BLaER1 (cell line): ENCODE data around the gene IL4I1.
"Not testable (repeated sequence)": the region's sequence is repeated elsewhere in the genome, so short reads cannot be mapped to it uniquely, and the experiment has no call there.

Experiments used
- H3K27ac ChIP-seq: shearing (Covaris generic); formaldehyde crosslinking; 2 replicates; pipeline ENCODE4 v1.8.1; 2022
- H3K27me3 ChIP-seq: shearing (Covaris generic); formaldehyde crosslinking; 2 replicates; pipeline ENCODE4 v1.8.1; 2022
- H3K36me3 ChIP-seq: shearing (Covaris generic); formaldehyde crosslinking; 2 replicates; pipeline ENCODE4 v1.8.1; 2022
- H3K4me1 ChIP-seq: shearing (Covaris generic); formaldehyde crosslinking; 2 replicates; pipeline ENCODE4 v1.8.1; 2022
- H3K4me2 ChIP-seq: shearing (Covaris generic); formaldehyde crosslinking; 2 replicates; pipeline ENCODE4 v1.8.1; 2022
- H3K4me3 ChIP-seq: shearing (Covaris generic); formaldehyde crosslinking; 2 replicates; pipeline ENCODE4 v1.8.1; 2022
- H3K9ac ChIP-seq: shearing (Covaris generic); formaldehyde crosslinking; 2 replicates; pipeline ENCODE4 v1.8.1; 2022
- H3K9me3 ChIP-seq: shearing (Covaris generic); formaldehyde crosslinking; 2 replicates; pipeline ENCODE4 v1.8.1; 2022
- H4K20me1 ChIP-seq: shearing (Covaris generic); formaldehyde crosslinking; 2 replicates; pipeline ENCODE4 v1.8.1; 2022
- Cebpa-rat ChIP-seq: shearing (Covaris generic); IDR thresholded peaks from 2 replicates; pipeline ENCODE4 v1.8.1; 2022

Gene IL4I1

GRCh38 chr19:49896863-49897621 is at the start of gene IL4I1:
Gene IL4I1 (minus strand): TSS chr19:49896887. CDS start chr19:49896160, 727 bp downstream.
- no peaks in the 10 kb centered on the region for H4K20me1 ChIP-seq
- no peaks in the 10 kb centered on the region for H3K36me3 ChIP-seq
- peak within 1 kb of the TSS; percentile 99 for H3K4me2 ChIP-seq
- peaks cover 73% of the 10 kb centered on the region for H3K4me1 ChIP-seq
- peak within 1 kb of the TSS; percentile 61 for H3K4me3 ChIP-seq
- TF ChIP-seq Cebpa-rat, result no peak
- H3K9ac ChIP-seq, result peak within 1 kb of the TSS; percentile 72
- H3K27ac ChIP-seq, result peak within 1 kb of the TSS; percentile 91
- H3K27me3 ChIP-seq, result no peaks in the 10 kb centered on the region
- no peaks in the 10 kb centered on the region for H3K9me3 ChIP-seq

GRCh38 chr19:49946415-49946814 is 49.7 kb upstream of the IL4I1 start:
- Histone ChIP-seq H3K9me3 (peaks cover under 1% of the 10 kb centered on the region; the same call in 1 of the 2 replicates), H3K36me3 (no peaks in the 10 kb centered on the region), H3K4me3 (no peak overlapping the region), H3K27me3 (no peaks in the 10 kb centered on the region), H3K27ac (no peak overlapping the region), H3K4me1 (peaks cover 8% of the 10 kb centered on the region), H4K20me1 (no peaks in the 10 kb centered on the region), H3K4me2 (no peak overlapping the region), H3K9ac (no peak overlapping the region)
- TF ChIP-seq Cebpa-rat, result no peak

GRCh38 chr19:49944567-49944966 is 47.9 kb upstream of the IL4I1 start:
- H3K4me1 ChIP-seq, H3K4me2 ChIP-seq: not testable (repeated sequence)

GRCh38 chr19:49940482-49940791 is 43.8 kb upstream of the IL4I1 start:
- Histone ChIP-seq H3K9me3 (no peaks in the 10 kb centered on the region; the same call in 1 of the 2 replicates), H3K4me3 (no peak overlapping the region), H3K9ac (no peak overlapping the region), H3K4me2 (no peak overlapping the region), H3K36me3 (no peaks in the 10 kb centered on the region), H3K27me3 (no peaks in the 10 kb centered on the region), H4K20me1 (peaks cover 18% of the 10 kb centered on the region; the same call in 1 of the 2 replicates), H3K4me1 (no peaks in the 10 kb centered on the region), H3K27ac (no peak overlapping the region)
- TF ChIP-seq Cebpa-rat, result no peak

More at GRCh38 chr19:49944567-49944966, 47.9 kb upstream of the IL4I1 start:
- not testable (repeated sequence) for H3K9me3 ChIP-seq, H3K27ac ChIP-seq, H3K9ac ChIP-seq, H3K36me3 ChIP-seq, H4K20me1 ChIP-seq, H3K4me3 ChIP-seq, H3K27me3 ChIP-seq

- no peaks in the 10 kb centered on the region; the same call in 1 of the 2 replicates for H3K9me3 ChIP-seq
- no peak overlapping the region for H3K4me2 ChIP-seq
- H3K27ac ChIP-seq, result no peak overlapping the region
- H4K20me1 ChIP-seq, result peaks cover 20% of the 10 kb centered on the region; the same call in 1 of the 2 replicates
- H3K4me3 ChIP-seq, result no peak overlapping the region
- H3K36me3 ChIP-seq, result no peaks in the 10 kb centered on the region
- no peaks in the 10 kb centered on the region for H3K4me1 ChIP-seq
- no peak for TF ChIP-seq Cebpa-rat
- no peak overlapping the region for H3K9ac ChIP-seq
- no peaks in the 10 kb centered on the region for H3K27me3 ChIP-seq
Observed at GRCh38 chr19:49939721-49940481, 43.2 kb upstream of the IL4I1 start.

GRCh38 chr19:49938662-49939061 is 42.0 kb upstream of the IL4I1 start:
- H4K20me1 ChIP-seq, result peaks cover 25% of the 10 kb centered on the region
- no peaks in the 10 kb centered on the region for H3K4me1 ChIP-seq

GRCh38 chr19:49937750-49938381 is 41.2 kb upstream of the IL4I1 start:
- no peaks in the 10 kb centered on the region for H3K27me3 ChIP-seq
- H3K4me2 ChIP-seq, result peak overlapping the region; percentile 43
- H3K4me1 ChIP-seq, result peaks cover 7% of the 10 kb centered on the region
- peaks cover 33% of the 10 kb centered on the region for H4K20me1 ChIP-seq
- no peak overlapping the region for H3K9ac ChIP-seq
- no peak for TF ChIP-seq Cebpa-rat
- H3K27ac ChIP-seq, result no peak overlapping the region
- H3K36me3 ChIP-seq, result peaks cover 11% of the 10 kb centered on the region
- no peak overlapping the region for H3K4me3 ChIP-seq
- H3K9me3 ChIP-seq, result no peaks in the 10 kb centered on the region

More at GRCh38 chr19:49938662-49939061, 42.0 kb upstream of the IL4I1 start:
- Histone ChIP-seq H3K27me3 (no peaks in the 10 kb centered on the region), H3K4me2 (no peak overlapping the region), H3K9ac (no peak overlapping the region), H3K9me3 (no peaks in the 10 kb centered on the region), H3K27ac (no peak overlapping the region), H3K36me3 (peaks cover 3% of the 10 kb centered on the region), H3K4me3 (no peak overlapping the region)
- no peak for TF ChIP-seq Cebpa-rat

- Histone ChIP-seq H3K9me3 (no peaks in the 10 kb centered on the region), H3K4me1 (peaks cover 17% of the 10 kb centered on the region), H3K4me2 (no peak overlapping the region), H3K27ac (no peak overlapping the region), H3K27me3 (no peaks in the 10 kb centered on the region), H4K20me1 (peaks cover 44% of the 10 kb centered on the region), H3K9ac (no peak overlapping the region), H3K36me3 (peaks cover 21% of the 10 kb centered on the region), H3K4me3 (no peak overlapping the region)
- no peak for TF ChIP-seq Cebpa-rat
Observed at GRCh38 chr19:49936549-49936948, 39.9 kb upstream of the IL4I1 start.

- Histone ChIP-seq H3K4me2 (no peak overlapping the region), H3K9me3 (no peaks in the 10 kb centered on the region), H3K36me3 (peaks cover 32% of the 10 kb centered on the region)
Observed at GRCh38 chr19:49933643-49934042, 37.0 kb upstream of the IL4I1 start.

GRCh38 chr19:49932731-49933131 is 36.0 kb upstream of the IL4I1 start:
- Histone ChIP-seq H3K4me3 (no peak overlapping the region), H3K9ac (no peak overlapping the region), H3K27me3 (no peaks in the 10 kb centered on the region), H3K27ac (no peak overlapping the region), H4K20me1 (peaks cover 62% of the 10 kb centered on the region), H3K4me1 (peaks cover 36% of the 10 kb centered on the region), H3K4me2 (peak overlapping the region; percentile 61), H3K36me3 (peaks cover 36% of the 10 kb centered on the region), H3K9me3 (no peaks in the 10 kb centered on the region)
- TF ChIP-seq Cebpa-rat, result no peak

More at GRCh38 chr19:49933643-49934042, 37.0 kb upstream of the IL4I1 start:
- Histone ChIP-seq H3K4me1 (peaks cover 32% of the 10 kb centered on the region), H3K27ac (no peak overlapping the region), H3K4me3 (no peak overlapping the region), H3K9ac (no peak overlapping the region), H4K20me1 (peaks cover 58% of the 10 kb centered on the region), H3K27me3 (no peaks in the 10 kb centered on the region)
- no peak for TF ChIP-seq Cebpa-rat
